Tibial artery (tissue), 4 donors: ENCODE data around the gene PDE8B.

Experiments used
- DNase-seq, 2 donors: peaks; one replicate each; pipeline ENCODE4 v3.0.0-alpha.2; 2019
- H3K27ac ChIP-seq, 2 donors: fragments of 200-600 bp; sonication (generic) in 1 of 2; 1 replicate in 1 of 2; 2 replicates in 1 of 2; pipeline ENCODE4 v1.5.1; 2018 to 2019; ENCODE audit warnings: mild to moderate bottlenecking in 1 of 2
- H3K27me3 ChIP-seq, 2 donors: fragments of 200-600 bp; sonication (generic) in 1 of 2; one replicate each; pipeline versions ENCODE4 v1.5.1 to v1.6.0; 2016 to 2019
- H3K36me3 ChIP-seq, 3 donors: fragments of 200-600 bp; sonication (generic) in 2 of 3; one replicate each; pipeline ENCODE4 v1.5.1; 2016 to 2019; ENCODE audit warnings: mild to moderate bottlenecking in 2 of 3
- H3K4me1 ChIP-seq, 4 donors: fragments of 200-600 bp; sonication (generic) in 2 of 4; 1 replicate in 3 of 4; 2 replicates in 1 of 4; pipeline ENCODE4 v1.5.1; 2016 to 2019
- H3K4me3 ChIP-seq, 2 donors: fragments of 200-600 bp; sonication (generic) in 1 of 2; 1 replicate in 1 of 2; 2 replicates in 1 of 2; pipeline ENCODE4 v1.5.1; 2018 to 2019; ENCODE audit warnings: mild to moderate bottlenecking in 2 of 2
- H3K9me3 ChIP-seq, 3 donors: fragments of 200-600 bp; sonication (generic) in 1 of 3; one replicate each; pipeline ENCODE4 v1.5.1; 2016 to 2019
- CTCF ChIP-seq, 2 experiments: fragments of 200-600 bp in 1 of 2; fragments of 450-650 bp in 1 of 2; IDR thresholded peaks; one replicate each; pipeline ENCODE4 v1.5.1; 2017 to 2019; ENCODE audit warnings: antibody characterized with exemption in 2 of 2, mild to moderate bottlenecking in 1 of 2, moderate library complexity in 1 of 2
- intact Hi-C: fragments of 100-400 bp; cut with DNase I; formaldehyde crosslinking; loops from one replicate; pipeline ENCODE4 v1.15.0; 2023; ENCODE audit warnings: low total_unique reads

Gene PDE8B

GRCh38 chr5:77168161-77168878 is 42.2 kb upstream of the PDE8B start:
- peak overlapping the region; percentile 61 to 69 for H3K27ac ChIP-seq
- TF ChIP-seq CTCF (IDR thresholded peaks at IDR 0.05) = no peak
- H3K27me3 ChIP-seq = no peaks in the 10 kb centered on the region
- no peaks in the 10 kb centered on the region for H3K36me3 ChIP-seq
- peak; percentile 57 to 94 for DNase-seq
- peaks cover 0 to 73% (median 28%) of the 10 kb centered on the region in 4 donors for H3K4me1 ChIP-seq
- no peaks in the 10 kb centered on the region for H3K9me3 ChIP-seq
- H3K4me3 ChIP-seq = no peak overlapping the region
- intact Hi-C loops = no loop called here

GRCh38 chr5:77168879-77169244 is 41.6 kb upstream of the PDE8B start:
- Histone ChIP-seq H3K4me1 (peaks cover 0 to 79% (median 28%) of the 10 kb centered on the region in 4 donors), H3K27ac (peak overlapping the region; percentile 61 to 69), H3K4me3 (no peak overlapping the region), H3K27me3 (no peaks in the 10 kb centered on the region), H3K9me3 (no peaks in the 10 kb centered on the region), H3K36me3 (no peaks in the 10 kb centered on the region)
- intact Hi-C loops = no loop called here
- TF ChIP-seq CTCF (IDR thresholded peaks at IDR 0.05) = no peak
- DNase-seq = no peak

GRCh38 chr5:77170196-77170890 is 40.1 kb upstream of the PDE8B start:
- H3K27me3 ChIP-seq = no peaks in the 10 kb centered on the region
- H3K4me3 ChIP-seq = no peak overlapping the region
- no peak overlapping the region for H3K27ac ChIP-seq
- H3K4me1 ChIP-seq = peaks cover 0 to 79% (median 28%) of the 10 kb centered on the region in 4 donors
- TF ChIP-seq CTCF (IDR thresholded peaks at IDR 0.05) = no peak
- no peaks in the 10 kb centered on the region for H3K9me3 ChIP-seq
- no peaks in the 10 kb centered on the region for H3K36me3 ChIP-seq
- intact Hi-C loops = no loop called here
- no peak for DNase-seq

- intact Hi-C loops = no loop called here
- H3K27me3 ChIP-seq = no peaks in the 10 kb centered on the region
- no peaks in the 10 kb centered on the region for H3K9me3 ChIP-seq
- DNase-seq = no peak
- peaks cover 0 to 73% (median 27%) of the 10 kb centered on the region in 4 donors for H3K4me1 ChIP-seq
- no peak for TF ChIP-seq CTCF (IDR thresholded peaks at IDR 0.05)
- no peaks in the 10 kb centered on the region for H3K36me3 ChIP-seq
- no peak overlapping the region for H3K4me3 ChIP-seq
- H3K27ac ChIP-seq = no peak overlapping the region
Measured at GRCh38 chr5:77171141-77171910, 39.2 kb upstream of the PDE8B start.

GRCh38 chr5:77172713-77173328 is 37.7 kb upstream of the PDE8B start:
- H3K36me3 ChIP-seq = no peaks in the 10 kb centered on the region
- H3K4me1 ChIP-seq = peaks cover 0 to 58% (median 18%) of the 10 kb centered on the region in 4 donors
- TF ChIP-seq CTCF (IDR thresholded peaks at IDR 0.05) = no peak
- H3K27ac ChIP-seq = peak overlapping the region in 1 of 2 donors; percentile 9
- no peaks in the 10 kb centered on the region for H3K9me3 ChIP-seq
- DNase-seq = no peak
- no peak overlapping the region for H3K4me3 ChIP-seq
- no peaks in the 10 kb centered on the region for H3K27me3 ChIP-seq
- intact Hi-C loops = no loop called here
